ENCODE measurements around the gene ROR1.

ROR1 gene

GRCh38 chr1:63843010-63843409 lies 69.2 kb downstream of the ROR1 start:
- Histone ChIP-seq H3K27me3 (no peaks in the 10 kb centered on the region), H3K4me1 (ENCODE audit: control insufficient read depth in 1 of 2, insufficient read depth in 1 of 2, low read depth in 1 of 2, low read length in 1 of 2) (peaks cover 0 to 8% of the 10 kb centered on the region in 2 experiments), H3K4me3 (ENCODE audit: low read depth in 1 of 2, low read length in 1 of 2) (no peak overlapping the region), H3K36me3 (no peaks in the 10 kb centered on the region), H3K27ac (no peak overlapping the region), H3K9me3 (no peaks in the 10 kb centered on the region)
- TF ChIP-seq CTCF (IDR thresholded peaks at IDR 0.05): no peak

- no peak overlapping the region for H3K27ac ChIP-seq
- TF ChIP-seq CTCF (IDR thresholded peaks at IDR 0.05): no peak
- H3K27me3 ChIP-seq: no peaks in the 10 kb centered on the region
- H3K9me3 ChIP-seq: no peaks in the 10 kb centered on the region
- no peak overlapping the region for H3K4me3 ChIP-seq (ENCODE audit: low read depth in 1 of 2, low read length in 1 of 2)
- H3K36me3 ChIP-seq: no peaks in the 10 kb centered on the region
- peaks cover 0 to 8% of the 10 kb centered on the region in 2 experiments for H3K4me1 ChIP-seq (ENCODE audit: control insufficient read depth in 1 of 2, insufficient read depth in 1 of 2, low read depth in 1 of 2, low read length in 1 of 2)
These were observed 70.1 kb downstream of the ROR1 start for GRCh38 chr1:63843884-63844283.

DNA sequence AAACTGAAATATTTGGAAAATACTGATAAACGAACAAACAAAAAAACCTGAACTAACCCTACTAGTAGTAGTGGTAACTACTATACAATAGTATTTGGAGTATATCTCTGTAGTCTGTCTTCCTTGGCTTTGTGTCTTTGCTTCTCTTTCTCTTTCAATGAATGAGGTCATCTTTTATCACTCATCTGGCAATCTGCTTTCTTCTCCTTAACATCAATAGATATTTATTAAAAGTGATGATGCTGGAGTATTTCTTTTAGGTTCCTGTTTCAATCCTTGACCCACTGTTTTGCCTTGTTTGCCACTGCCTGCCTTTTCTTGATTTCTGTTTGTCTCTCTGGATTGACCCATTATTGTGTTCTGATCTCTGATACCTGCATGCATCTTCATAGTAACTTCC lies 71.5 kb downstream of the ROR1 start:
- Histone ChIP-seq H3K4me3 (ENCODE audit: low read depth in 1 of 2, low read length in 1 of 2) (no peak overlapping the region), H3K36me3 (no peaks in the 10 kb centered on the region), H3K27me3 (no peaks in the 10 kb centered on the region), H3K4me1 (ENCODE audit: control insufficient read depth in 1 of 2, insufficient read depth in 1 of 2, low read depth in 1 of 2, low read length in 1 of 2) (peaks cover 0 to 8% of the 10 kb centered on the region in 2 experiments), H3K9me3 (no peaks in the 10 kb centered on the region), H3K27ac (no peak overlapping the region)
- TF ChIP-seq CTCF (IDR thresholded peaks at IDR 0.05): no peak

GRCh38 chr1:63847308-63847910 lies 73.6 kb downstream of the ROR1 start:
- no peaks in the 10 kb centered on the region for H3K9me3 ChIP-seq
- no peaks in the 10 kb centered on the region for H3K36me3 ChIP-seq
- peaks cover 3% of the 10 kb centered on the region for H3K27me3 ChIP-seq
- H3K27ac ChIP-seq: no peak overlapping the region
- peaks cover 0 to 8% of the 10 kb centered on the region in 2 experiments for H3K4me1 ChIP-seq (ENCODE audit: control insufficient read depth in 1 of 2, insufficient read depth in 1 of 2, low read depth in 1 of 2, low read length in 1 of 2)
- no peak overlapping the region for H3K4me3 ChIP-seq (ENCODE audit: low read depth in 1 of 2, low read length in 1 of 2)
- TF ChIP-seq CTCF (IDR thresholded peaks at IDR 0.05): no peak

DNA sequence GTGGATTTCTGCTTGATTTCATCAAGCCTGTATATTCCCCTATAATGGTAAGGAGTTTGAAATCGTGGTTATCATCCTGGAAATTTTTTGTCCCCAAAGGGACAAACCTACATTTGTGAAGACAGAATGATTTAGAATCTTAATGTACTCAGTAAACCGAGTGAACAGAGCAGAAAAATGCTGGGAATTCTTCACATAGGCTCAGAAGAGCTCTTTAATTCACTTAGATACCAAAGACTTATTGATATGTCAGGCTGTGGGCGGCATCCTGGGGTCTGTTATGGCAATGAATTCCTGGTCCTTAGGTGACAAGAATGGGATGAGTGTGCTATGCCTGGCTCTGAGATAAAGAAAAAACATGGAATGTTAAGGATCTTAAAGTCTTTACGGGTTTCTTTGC lies 74.9 kb downstream of the ROR1 start:
- Histone ChIP-seq H3K27ac (no peak overlapping the region), H3K9me3 (no peaks in the 10 kb centered on the region), H3K4me3 (ENCODE audit: low read depth in 1 of 2, low read length in 1 of 2) (no peak overlapping the region), H3K27me3 (peaks cover 3% of the 10 kb centered on the region), H3K4me1 (ENCODE audit: control insufficient read depth in 1 of 2, insufficient read depth in 1 of 2, low read depth in 1 of 2, low read length in 1 of 2) (peaks cover 0 to 8% of the 10 kb centered on the region in 2 experiments), H3K36me3 (no peaks in the 10 kb centered on the region)
- no peak for TF ChIP-seq CTCF (IDR thresholded peaks at IDR 0.05)

Data from neutrophil (primary cell).